ENCODE measurements around the gene PKD1L1. TPM values are rescaled to one million over a fixed set of nuclear protein-coding genes. Genes with fewer than 3 reads are reported as not detected.
"Not testable (repeated sequence)": the region's sequence is repeated elsewhere in the genome, so short reads cannot be mapped to it uniquely, and the experiment has no call there.

The PKD1L1 gene
- total RNA-seq, 2 donors from 2014 or later, result 0.56 to 0.82 TPM

- ATAC-seq (peak; percentile 93), DNase-seq (peak; percentile 74 to 82)
- intact Hi-C loops (cut with DNase I, micrococcal nuclease), result no loop called here
These were observed 7.9 kb downstream of the PKD1L1 start for GRCh38 chr7:47940088-47941013.

DNA sequence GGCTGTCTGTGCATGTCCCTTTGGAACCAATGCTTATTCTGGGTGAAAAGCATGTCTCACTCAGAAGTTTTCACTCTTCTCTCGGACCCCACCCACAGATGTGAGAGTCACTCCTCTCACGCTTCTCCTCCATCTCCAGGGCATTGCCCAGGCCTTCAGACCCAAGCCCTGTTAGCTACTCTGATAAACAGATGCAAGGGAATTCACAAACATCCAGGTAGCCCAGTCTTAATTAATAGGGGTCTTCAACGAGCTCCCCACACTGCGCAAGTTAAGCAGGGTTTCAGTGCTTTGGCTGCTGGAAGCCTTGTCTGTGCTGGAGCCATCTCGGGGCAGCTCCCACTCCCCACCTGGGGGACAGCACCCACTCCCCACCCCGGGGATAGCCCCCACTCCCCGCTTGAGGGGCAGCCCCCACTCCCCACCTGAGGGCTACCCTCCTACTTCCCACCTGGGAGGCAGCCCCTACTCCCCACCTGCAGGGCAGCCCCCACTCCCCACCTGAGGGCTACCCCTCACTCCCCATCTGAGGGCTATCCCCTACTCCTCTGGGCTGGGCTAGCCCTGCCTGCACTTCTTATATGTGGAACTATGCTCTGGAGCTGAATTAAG is 8.7 kb downstream of the PKD1L1 start:
- ATAC-seq (peak; percentile 1), DNase-seq (no peak)
- intact Hi-C loops (cut with DNase I, micrococcal nuclease), result no loop called here

DNA sequence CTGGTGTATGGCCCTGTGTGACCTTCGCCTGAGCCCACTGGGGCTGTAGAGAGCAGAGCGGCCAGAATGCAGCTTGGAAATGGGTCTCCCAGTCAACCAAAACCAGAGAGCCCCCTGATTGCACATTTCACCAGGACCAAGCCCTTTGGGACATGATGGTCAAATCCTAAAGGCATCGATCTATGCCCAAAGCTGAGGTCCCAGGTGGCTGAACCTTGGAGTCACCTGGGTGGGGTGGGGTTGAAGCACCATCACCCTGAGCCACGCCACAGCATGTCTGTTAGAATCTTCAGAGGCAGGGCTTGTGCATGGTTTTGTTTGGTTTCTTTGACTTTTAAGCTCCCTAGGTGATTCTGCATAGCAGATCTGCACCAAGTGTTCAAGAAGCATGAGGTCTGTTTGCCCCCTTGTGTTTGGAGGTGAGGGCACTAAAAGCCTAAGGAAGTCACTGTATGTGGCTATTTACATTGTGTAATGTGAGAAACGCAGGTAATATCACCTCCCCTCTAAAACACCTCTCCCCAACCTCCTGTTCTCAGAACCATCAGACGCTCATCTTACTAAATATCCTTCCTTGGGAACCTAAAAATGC is 9.6 kb downstream of the PKD1L1 start:
- DNase-seq (no peak), ATAC-seq (no peak)
- intact Hi-C loops (cut with DNase I, micrococcal nuclease), result no loop called here

DNA sequence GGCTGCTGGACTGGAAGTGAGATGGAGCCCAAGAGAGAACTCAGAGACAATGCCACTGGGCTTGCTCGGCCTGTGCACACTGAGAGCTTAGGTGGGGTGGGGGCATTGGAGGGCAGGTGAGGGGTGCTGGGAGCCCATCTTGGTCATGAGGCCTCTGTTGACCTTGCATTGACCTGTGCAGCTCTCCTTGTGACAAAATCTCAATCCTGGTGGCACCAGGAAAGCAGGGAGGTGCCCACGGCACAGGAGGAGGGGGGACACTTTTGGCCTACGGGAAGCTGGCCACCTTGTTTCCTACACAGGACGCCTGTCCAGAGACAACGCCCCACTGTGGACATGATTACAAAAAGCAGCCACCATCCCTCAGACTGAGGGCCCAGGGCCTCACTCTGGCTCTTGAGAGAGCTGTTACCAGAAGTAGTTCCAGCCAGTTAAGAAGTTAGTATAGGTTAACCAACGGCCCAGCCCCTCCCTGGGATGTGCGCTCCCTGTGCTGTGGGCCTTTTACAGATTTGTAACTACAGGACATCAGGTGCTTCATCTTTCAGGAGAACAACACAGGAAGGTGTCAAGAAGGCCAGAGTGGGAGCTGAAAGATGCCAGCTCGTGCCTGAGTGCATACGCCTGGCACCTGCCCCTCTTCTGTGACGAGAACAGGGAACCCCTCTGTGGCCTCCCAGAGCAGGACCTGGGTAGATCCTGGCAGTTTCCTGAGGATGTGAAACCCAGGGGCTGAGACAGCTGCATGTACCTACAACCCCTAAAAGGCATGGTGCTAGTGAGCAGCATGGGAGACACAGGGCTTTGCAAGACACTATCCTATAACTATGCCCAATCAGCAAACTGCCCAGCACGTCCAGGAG is 10.3 kb downstream of the PKD1L1 start:
- no peak for DNase-seq
- intact Hi-C loops (cut with DNase I, micrococcal nuclease), result no loop called here
- ATAC-seq, result no peak

DNA sequence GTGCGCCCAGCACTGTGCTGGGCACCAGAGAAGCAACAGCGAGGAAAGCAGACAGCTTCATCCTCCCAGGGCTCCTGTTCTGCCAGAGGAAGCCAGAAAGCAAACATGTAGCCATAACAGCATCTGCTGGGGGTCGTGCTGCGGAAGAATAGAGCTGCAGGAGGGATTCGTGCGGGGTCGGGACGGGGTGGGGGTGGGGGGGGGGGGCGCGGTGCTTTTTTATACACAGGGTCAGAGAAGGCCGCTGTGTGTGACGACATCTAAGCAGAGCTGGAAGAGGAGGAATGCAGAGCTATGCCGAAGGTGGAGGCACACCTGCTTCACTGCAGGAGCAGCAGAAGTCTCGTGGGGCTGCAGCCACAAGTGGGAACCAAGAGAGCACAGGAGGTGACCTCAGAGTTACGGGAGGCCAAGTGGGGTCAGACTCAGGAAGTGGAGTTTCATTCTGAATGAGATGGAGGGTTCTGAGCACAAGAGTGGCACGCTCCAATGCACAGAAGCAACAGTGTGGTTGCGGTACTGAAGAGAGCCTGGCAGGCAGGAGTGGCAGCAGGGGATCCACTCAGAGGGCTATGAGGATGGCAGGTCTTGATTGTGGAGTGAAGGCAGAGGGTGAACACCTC is 11.1 kb downstream of the PKD1L1 start:
- no peak for ATAC-seq
- intact Hi-C loops (cut with DNase I, micrococcal nuclease), result no loop called here
- DNase-seq, result peak in 1 of 2 donors; percentile 41

DNA sequence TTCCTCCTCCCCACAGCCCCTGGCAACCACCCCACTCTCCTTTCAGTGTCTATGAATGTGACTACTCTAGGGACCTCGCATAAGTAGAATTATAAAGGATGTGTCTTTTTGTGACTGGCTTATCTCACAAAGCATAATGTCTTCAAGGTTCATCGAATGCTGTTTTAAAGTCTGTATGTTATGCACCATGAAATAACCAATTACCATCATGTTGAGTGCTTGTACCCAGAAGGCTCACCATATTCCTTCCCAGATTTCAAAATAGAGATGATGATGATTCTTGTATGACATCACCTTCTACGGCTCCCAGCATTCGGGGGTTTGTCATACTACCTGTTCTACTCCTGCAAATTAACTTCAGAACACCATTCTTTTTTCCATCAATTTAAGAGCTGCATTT is 11.9 kb downstream of the PKD1L1 start:
- ATAC-seq (no peak), DNase-seq (no peak)
- intact Hi-C loops (cut with DNase I, micrococcal nuclease), result no loop called here

DNA sequence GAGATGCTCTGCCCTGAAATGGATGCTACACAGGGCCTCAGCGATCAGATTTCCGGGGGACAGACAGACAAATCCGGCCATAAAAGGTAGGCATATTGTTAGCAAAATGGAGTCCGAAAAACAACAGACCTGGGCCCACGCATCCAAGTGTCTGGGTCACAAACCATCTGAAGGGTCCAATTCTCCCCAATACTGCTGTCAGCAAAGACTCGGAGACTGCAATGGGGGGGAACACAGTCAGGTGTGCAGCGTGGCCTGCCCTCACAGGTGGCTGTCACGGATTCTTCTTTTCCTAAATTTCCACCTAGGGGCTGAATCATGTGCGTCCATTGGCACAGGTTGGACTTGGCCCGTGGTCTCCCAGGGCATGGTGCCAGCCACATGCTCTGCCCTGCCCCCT is 12.9 kb downstream of the PKD1L1 start:
- ATAC-seq (no peak), DNase-seq (no peak)
- intact Hi-C loops (cut with DNase I, micrococcal nuclease), result no loop called here

- ATAC-seq (no peak), DNase-seq (no peak)
- intact Hi-C loops (cut with DNase I, micrococcal nuclease), result no loop called here
These were observed 13.4 kb downstream of the PKD1L1 start for GRCh38 chr7:47934831-47935230.

DNA sequence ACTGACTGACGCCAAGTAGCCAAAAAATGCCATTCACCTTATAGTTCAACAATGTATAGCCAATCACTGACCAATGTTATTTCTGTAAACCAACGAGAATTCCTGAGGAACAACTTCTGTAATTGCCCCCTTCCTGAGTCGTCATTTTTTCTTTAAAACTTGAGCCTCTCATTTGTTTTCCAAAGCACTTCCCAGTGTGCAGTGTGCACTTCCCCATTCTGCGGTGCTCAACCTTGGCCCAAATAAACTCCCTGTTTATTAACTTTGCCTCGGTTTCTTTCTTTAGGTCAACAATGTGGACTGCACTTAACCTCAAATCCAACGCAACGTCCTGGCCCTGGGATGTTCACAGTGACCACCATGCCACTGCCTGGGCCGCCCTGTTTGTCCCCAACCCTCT is 15.1 kb downstream of the PKD1L1 start:
- ATAC-seq (no peak), DNase-seq (no peak)
- intact Hi-C loops (cut with DNase I, micrococcal nuclease), result no loop called here

DNA sequence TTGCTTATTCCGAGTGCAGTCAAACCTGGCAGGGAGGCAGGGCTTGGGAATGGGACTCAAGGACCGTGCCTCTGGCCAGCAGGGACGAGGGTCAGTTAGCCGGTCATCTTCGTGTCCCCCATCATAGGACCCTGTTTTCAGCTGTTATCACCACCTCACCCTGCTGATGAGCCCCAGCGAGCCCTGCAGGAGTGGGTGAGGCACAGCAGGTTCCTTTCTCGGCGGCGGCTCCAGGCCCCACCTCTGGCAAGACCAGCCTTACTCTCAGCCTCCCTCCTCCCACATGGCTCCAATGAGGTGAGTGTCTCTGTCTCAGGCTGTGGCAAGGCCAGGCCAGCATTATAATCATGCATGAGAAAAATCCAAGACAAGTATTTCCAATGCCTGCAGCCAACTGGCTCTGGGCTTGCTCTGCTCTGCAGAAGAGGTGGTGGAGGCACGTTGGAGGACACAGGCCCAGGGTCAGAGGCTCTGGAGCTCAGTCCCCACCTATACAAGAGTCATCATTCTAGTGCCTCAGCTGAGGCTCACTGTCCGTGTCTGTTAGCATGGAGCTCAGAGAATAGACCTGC is 15.7 kb downstream of the PKD1L1 start:
- intact Hi-C loops (cut with DNase I, micrococcal nuclease), result no loop called here
- ATAC-seq (no peak), DNase-seq (no peak)

GRCh38 chr7:47932016-47932415 is 16.2 kb downstream of the PKD1L1 start:
- intact Hi-C loops (cut with DNase I, micrococcal nuclease), result no loop called here
- DNase-seq, result no peak
- ATAC-seq, result no peak

- ATAC-seq, result no peak
- intact Hi-C loops (cut with DNase I, micrococcal nuclease), result no loop called here
- DNase-seq, result no peak
These were observed 17.0 kb downstream of the PKD1L1 start for GRCh38 chr7:47931005-47932004.

DNA sequence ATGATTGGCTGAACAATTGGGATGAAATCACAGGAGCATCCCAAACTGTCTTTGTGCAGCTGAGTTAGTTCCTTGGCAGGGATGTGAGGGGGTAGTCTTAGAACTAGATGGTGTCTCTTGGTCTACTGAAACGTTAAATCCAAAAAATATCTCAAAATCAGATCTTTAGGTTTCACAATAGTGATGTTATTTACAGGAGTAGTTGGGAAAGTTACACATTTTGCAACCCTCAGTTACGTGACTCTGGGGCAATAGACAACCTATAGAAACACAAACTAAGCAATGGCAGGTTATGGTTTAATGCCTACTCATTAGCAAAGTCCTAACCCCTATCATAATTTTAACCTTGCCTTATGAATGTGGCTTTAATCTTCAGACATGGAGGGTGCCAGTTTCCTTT is 24.0 kb downstream of the PKD1L1 start:
- no peak for ATAC-seq
- intact Hi-C loops (cut with DNase I, micrococcal nuclease), result no loop called here
- no peak for DNase-seq

GRCh38 chr7:47923081-47923875 is 25.0 kb downstream of the PKD1L1 start:
- ATAC-seq; intact Hi-C loops (cut with DNase I, micrococcal nuclease); DNase-seq: not testable (repeated sequence)

GRCh38 chr7:47916514-47916913 is 31.8 kb downstream of the PKD1L1 start:
- DNase-seq; intact Hi-C loops (cut with DNase I, micrococcal nuclease); ATAC-seq: not testable (repeated sequence)

DNA sequence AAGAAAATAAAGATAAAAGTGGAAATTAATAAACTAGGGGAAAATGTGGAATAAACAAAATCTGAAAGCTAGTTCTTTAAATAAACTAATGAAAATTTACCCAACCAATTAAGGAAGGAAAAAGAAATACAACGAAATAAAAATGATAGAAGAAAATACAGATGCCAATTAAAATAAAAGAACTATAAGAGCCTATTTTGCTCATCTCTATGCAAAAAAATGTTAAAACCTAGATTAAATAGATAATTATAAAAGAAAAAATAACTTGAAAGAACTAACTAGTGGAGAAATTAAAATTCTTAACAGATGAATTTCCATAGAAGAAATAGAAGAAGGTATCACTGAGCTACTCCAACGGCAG is 32.7 kb downstream of the PKD1L1 start:
- no peak for DNase-seq
- no peak for ATAC-seq
- intact Hi-C loops (cut with DNase I, micrococcal nuclease), result no loop called here
